ENCODE measurements around the gene PREX1. TPM values are rescaled to one million over a fixed set of nuclear protein-coding genes. Genes with fewer than 3 reads are reported as not detected.

PREX1 gene
- total RNA-seq, 2 donors from 2014 or later, result 7.4 to 37.9 TPM

DNA sequence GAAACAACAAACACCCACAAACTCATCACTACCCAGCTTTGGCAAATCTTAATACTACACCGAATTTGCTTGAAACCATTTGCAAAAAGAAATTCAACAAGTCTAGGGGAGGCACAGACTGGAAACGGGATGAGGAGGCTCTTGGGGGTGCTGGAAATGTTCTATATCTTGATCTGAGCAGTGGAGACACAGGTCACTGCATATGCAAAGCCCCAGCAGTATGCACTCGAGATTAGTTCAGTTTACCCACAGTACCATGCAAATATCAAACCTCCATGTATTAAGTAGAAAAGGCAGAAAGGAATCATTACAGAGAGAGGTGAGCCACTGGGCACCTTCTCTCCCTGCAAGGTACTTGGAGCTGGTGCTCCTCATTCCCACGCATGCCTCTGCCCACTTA is 75.9 kb downstream of the PREX1 start:
- H3K27me3 ChIP-seq (replicated peaks; ENCODE audit: insufficient read depth), result no peaks in the 10 kb centered on the region
- WGBS, result 65% methylated on average over 4 of the region's 4 CpGs
- H3K9me3 ChIP-seq, result no peaks in the 10 kb centered on the region
- no peaks in the 10 kb centered on the region for H3K4me1 ChIP-seq (replicated peaks)
- intact Hi-C loops (cut with DNase I), result no loop called here
- no peak overlapping the region for H3K27ac ChIP-seq
- TF ChIP-seq POLR2A (IDR thresholded peaks at IDR 0.05) (no peak), POLR2AphosphoS5 (IDR thresholded peaks at IDR 0.05) (no peak)
- TF ChIP-seq, protein P1, sequence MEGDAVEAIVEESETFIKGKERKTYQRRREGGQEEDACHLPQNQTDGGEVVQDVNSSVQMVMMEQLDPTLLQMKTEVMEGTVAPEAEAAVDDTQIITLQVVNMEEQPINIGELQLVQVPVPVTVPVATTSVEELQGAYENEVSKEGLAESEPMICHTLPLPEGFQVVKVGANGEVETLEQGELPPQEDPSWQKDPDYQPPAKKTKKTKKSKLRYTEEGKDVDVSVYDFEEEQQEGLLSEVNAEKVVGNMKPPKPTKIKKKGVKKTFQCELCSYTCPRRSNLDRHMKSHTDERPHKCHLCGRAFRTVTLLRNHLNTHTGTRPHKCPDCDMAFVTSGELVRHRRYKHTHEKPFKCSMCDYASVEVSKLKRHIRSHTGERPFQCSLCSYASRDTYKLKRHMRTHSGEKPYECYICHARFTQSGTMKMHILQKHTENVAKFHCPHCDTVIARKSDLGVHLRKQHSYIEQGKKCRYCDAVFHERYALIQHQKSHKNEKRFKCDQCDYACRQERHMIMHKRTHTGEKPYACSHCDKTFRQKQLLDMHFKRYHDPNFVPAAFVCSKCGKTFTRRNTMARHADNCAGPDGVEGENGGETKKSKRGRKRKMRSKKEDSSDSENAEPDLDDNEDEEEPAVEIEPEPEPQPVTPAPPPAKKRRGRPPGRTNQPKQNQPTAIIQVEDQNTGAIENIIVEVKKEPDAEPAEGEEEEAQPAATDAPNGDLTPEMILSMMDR (IDR thresholded peaks at IDR 0.05), result no peak
- no peaks in the 10 kb centered on the region for H3K36me3 ChIP-seq
- no peak for DNase-seq (ENCODE audit: low spot score)
- no peak overlapping the region for H3K4me3 ChIP-seq

DNA sequence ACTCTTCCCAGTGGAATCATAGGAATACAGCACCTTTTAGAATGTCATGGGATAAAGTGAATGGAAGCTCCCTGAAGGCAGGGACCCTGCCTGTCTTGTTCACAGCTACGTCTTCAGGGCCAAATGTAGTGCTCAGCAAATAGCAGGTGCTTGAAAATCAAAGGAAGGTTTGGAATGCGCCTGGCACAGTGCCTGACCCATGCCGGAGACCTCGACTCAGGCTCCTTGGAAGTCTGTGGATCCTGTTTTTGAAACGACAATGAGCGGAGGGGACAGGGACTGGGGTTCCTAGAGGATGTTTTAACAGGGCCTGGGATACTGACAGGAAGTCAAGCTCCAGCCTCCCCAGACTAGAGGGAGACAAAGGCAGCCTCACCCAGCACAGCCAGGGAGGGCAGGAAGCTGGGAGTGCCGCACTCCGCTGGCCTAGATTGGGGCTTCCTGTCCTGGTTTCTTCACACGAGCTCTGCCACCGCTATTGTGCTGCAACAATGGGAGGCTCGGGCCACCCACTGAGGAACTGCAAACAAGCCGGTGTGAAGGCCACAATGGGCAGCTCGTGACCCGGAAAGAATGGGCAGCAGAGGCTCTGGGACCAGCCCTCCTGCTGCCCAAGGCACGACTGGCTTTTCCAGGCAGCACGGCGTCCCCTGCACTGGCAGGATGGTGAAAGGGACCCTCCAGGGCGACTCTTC is 76.7 kb downstream of the PREX1 start:
- Histone ChIP-seq H3K27ac (no peak overlapping the region), H3K36me3 (no peaks in the 10 kb centered on the region), H3K9me3 (no peaks in the 10 kb centered on the region), H3K4me3 (no peak overlapping the region), H3K4me1 (replicated peaks) (no peaks in the 10 kb centered on the region), H3K27me3 (replicated peaks; ENCODE audit: insufficient read depth) (no peaks in the 10 kb centered on the region)
- intact Hi-C loops (cut with DNase I), result no loop called here
- WGBS, result 47% methylated on average over 16 of the region's 18 CpGs
- TF ChIP-seq POLR2AphosphoS5 (IDR thresholded peaks at IDR 0.05) (no peak), POLR2A (IDR thresholded peaks at IDR 0.05) (no peak)
- TF ChIP-seq, protein P1 (IDR thresholded peaks at IDR 0.05), result no peak
- no peak for DNase-seq (ENCODE audit: low spot score)

DNA sequence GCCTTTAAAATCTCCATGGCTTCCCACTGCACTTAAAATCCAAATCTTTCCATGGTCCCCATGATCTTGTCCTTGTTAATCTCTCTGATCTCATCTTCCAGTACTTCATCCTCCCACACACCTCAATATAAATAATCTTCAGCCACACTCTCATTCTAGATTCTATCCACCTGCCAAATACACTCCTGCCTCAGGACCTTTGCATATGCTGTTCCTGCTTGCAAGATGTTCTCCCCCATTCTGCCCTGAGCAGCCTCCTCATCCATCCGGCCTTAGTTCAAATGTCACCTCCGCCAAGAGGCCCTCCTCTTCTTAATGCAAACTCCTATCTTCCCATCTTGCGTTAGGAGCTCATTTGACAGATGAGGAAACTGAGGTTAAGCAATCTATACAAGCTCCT is 77.4 kb downstream of the PREX1 start:
- WGBS, result 98% methylated on average over 3 of the region's 3 CpGs
- no peak for DNase-seq (ENCODE audit: low spot score)
- TF ChIP-seq POLR2AphosphoS5 (IDR thresholded peaks at IDR 0.05) (no peak), POLR2A (IDR thresholded peaks at IDR 0.05) (no peak)
- TF ChIP-seq, protein P1 (IDR thresholded peaks at IDR 0.05), result no peak
- Histone ChIP-seq H3K4me3 (no peak overlapping the region), H3K4me1 (replicated peaks) (no peaks in the 10 kb centered on the region), H3K36me3 (no peaks in the 10 kb centered on the region), H3K9me3 (no peaks in the 10 kb centered on the region), H3K27ac (no peak overlapping the region), H3K27me3 (replicated peaks; ENCODE audit: insufficient read depth) (no peaks in the 10 kb centered on the region)
- intact Hi-C loops (cut with DNase I), result no loop called here

DNA sequence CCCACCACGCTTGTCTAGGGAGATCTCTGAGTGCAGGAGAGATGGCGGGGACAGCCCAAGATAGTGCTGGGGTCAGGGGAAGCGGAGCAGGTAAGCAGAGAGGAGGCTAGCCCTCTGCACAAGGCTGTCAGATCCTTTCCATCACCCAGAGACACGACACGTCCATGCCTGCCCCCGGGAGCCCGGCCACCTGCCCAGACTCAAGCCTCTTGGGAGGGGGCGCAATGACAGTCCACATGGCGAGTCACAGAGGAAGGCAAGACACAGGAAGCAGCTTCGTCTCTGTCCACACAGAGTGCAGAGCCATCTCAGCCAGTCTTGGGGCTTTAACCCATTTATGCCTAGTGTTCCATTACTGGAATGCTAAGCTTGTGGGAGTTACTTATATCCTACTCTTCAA is 78.4 kb downstream of the PREX1 start:
- no peaks in the 10 kb centered on the region for H3K36me3 ChIP-seq
- H3K4me1 ChIP-seq (replicated peaks), result no peaks in the 10 kb centered on the region
- H3K27ac ChIP-seq, result no peak overlapping the region
- H3K9me3 ChIP-seq, result no peaks in the 10 kb centered on the region
- TF ChIP-seq POLR2AphosphoS5 (IDR thresholded peaks at IDR 0.05), result no peak
- TF ChIP-seq POLR2A (IDR thresholded peaks at IDR 0.05), result no peak
- TF ChIP-seq, protein P1 (IDR thresholded peaks at IDR 0.05), result no peak
- no peak for DNase-seq (ENCODE audit: low spot score)
- WGBS, result 58% methylated on average over 10 of the region's 10 CpGs
- no peaks in the 10 kb centered on the region for H3K27me3 ChIP-seq (replicated peaks; ENCODE audit: insufficient read depth)
- intact Hi-C loops (cut with DNase I), result no loop called here
- H3K4me3 ChIP-seq, result no peak overlapping the region

DNA sequence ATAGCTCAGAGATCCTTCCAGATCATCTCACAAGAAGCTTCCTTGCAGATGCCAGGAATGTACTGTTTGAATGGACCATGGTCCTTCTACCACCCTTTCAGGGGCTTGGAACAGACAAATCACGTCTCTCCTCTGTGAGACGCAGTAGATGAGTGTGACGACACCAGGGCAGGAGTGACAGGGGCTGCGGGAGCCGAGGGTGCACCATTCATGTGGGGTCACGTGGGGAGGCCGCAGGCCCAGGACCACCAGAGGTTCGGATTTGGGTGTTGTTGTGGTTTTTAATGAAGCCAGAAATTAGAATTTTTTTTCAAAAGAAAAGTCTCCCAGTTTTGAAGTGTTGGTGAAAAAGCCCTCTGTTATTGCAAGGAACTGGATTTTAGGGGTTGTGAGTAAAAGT is 79.2 kb downstream of the PREX1 start:
- WGBS, result 98% methylated on average over 8 of the region's 8 CpGs
- Histone ChIP-seq H3K27ac (no peak overlapping the region), H3K9me3 (no peaks in the 10 kb centered on the region)

More for the DNA sequence above, 79.2 kb downstream of the PREX1 start:
- Histone ChIP-seq H3K4me1 (replicated peaks) (no peaks in the 10 kb centered on the region), H3K4me3 (no peak overlapping the region), H3K27me3 (replicated peaks; ENCODE audit: insufficient read depth) (no peaks in the 10 kb centered on the region), H3K36me3 (no peaks in the 10 kb centered on the region)
- no peak for TF ChIP-seq POLR2AphosphoS5 (IDR thresholded peaks at IDR 0.05)
- no peak for TF ChIP-seq POLR2A (IDR thresholded peaks at IDR 0.05)
- TF ChIP-seq, protein P1 (IDR thresholded peaks at IDR 0.05), result no peak
- no peak for DNase-seq (ENCODE audit: low spot score)
- intact Hi-C loops (cut with DNase I), result no loop called here

Measured in prostate gland (tissue), 2 donors.